Mucosa of stomach (tissue), 1 donor: ENCODE data around the gene SLX4.

Experiments used
- H3K27me3 ChIP-seq: one replicate; pipeline ENCODE4 v1.7.0; 2013; ENCODE audit warnings: mild to moderate bottlenecking, low read length; ENCODE audit not compliant: control insufficient read depth, insufficient read depth
- H3K36me3 ChIP-seq: one replicate; pipeline ENCODE4 v1.7.0; 2013; ENCODE audit warnings: low read length; ENCODE audit not compliant: control insufficient read depth, insufficient read depth
- H3K4me1 ChIP-seq: one replicate; pipeline ENCODE4 v1.7.0; 2013; ENCODE audit warnings: mild to moderate bottlenecking, low read length; ENCODE audit not compliant: control insufficient read depth, insufficient read depth
- H3K4me3 ChIP-seq: one replicate; pipeline ENCODE4 v1.7.0; 2013; ENCODE audit warnings: low read length
- H3K9ac ChIP-seq: one replicate; pipeline ENCODE4 v1.7.0; 2013; ENCODE audit warnings: mild to moderate bottlenecking, low read length, moderate library complexity
- H3K9me3 ChIP-seq: one replicate; pipeline ENCODE4 v1.7.0; 2013; ENCODE audit warnings: mild to moderate bottlenecking, low read length, moderate library complexity; ENCODE audit not compliant: control insufficient read depth
- donor health status: Pancreatic carcinoma.

Gene SLX4

DNA sequence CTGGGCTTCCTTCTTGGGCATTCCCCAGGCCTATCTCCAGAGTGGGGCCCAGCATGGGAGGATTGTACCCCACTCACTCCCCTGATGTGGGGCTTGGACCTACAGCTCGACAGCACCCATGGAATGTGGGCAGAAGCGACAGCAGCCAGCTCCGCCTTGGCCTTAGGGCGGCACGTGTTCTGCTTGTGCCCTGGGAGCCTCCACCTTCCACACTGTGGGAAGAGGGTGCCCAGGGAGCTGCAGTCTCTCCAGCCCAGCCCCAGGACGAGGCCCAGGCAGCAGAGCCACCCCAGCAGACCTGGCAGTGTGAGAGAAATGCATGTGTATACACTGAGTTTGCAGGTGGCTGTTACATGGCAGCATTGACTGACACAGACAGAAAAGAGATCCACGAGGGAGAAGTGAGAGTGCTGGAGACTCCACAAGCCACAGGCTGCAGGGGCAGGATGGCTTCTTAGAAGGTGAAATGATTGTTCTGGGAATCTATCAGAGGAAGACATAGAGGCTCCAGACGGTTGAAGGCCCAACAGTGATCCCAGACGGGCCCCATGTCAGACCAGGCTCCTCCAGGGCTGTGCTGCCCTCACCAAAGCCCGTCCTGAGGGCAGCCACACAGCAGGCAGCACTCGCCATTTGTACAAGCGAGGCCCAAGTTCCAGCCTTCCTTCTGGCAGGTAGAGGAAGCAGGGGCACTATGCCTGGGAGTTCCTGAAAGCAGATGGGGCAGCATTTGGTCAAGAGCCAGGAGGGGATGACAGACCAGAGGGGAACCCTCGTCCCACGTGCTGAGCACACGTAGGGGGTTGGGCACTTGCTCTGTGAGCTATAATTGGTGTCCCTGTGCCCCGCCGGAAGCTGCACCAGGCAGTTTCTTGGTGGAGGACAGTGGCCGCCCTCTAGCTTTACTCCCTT is 40.3 kb upstream of the SLX4 start:
- Histone ChIP-seq H3K4me1 (peaks cover 22% of the 10 kb centered on the region), H3K9me3 (no peaks in the 10 kb centered on the region), H3K36me3 (peaks cover 7% of the 10 kb centered on the region), H3K27me3 (no peaks in the 10 kb centered on the region), H3K4me3 (no peak overlapping the region), H3K9ac (no peak overlapping the region)

DNA sequence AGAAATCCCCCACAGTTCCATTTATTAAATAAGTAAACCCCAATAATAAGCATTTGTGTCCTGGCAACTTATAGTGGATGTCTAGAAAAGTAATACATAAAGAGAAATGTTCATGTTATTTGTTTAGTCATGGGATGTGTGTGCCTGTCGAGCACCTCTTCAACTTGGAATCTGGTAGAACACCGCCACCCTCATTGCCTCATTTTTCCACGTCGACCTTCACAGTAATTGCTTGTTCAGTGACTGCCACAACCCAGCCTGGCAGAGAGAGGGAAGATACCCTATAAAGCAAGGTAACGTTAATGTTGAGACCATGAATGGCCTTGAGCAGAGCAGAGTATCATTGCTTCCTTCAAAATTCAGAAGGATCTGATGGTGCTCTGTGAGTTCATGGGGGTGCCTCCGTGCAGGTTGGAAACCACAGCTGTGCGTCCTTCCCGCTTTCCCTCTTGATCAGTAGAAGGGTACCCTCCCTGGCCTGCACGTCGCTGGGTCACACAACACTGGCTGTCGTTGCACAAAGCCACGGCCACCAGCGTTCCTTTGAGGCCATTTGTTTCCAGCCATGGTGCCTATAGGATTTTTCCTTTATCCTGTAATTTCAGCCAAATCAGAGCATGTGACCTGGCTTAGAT is 39.3 kb upstream of the SLX4 start:
- H3K36me3 ChIP-seq, result peaks cover 7% of the 10 kb centered on the region
- no peak overlapping the region for H3K4me3 ChIP-seq
- H3K9ac ChIP-seq, result no peak overlapping the region
- H3K4me1 ChIP-seq, result peaks cover 32% of the 10 kb centered on the region
- H3K9me3 ChIP-seq, result no peaks in the 10 kb centered on the region
- no peaks in the 10 kb centered on the region for H3K27me3 ChIP-seq

DNA sequence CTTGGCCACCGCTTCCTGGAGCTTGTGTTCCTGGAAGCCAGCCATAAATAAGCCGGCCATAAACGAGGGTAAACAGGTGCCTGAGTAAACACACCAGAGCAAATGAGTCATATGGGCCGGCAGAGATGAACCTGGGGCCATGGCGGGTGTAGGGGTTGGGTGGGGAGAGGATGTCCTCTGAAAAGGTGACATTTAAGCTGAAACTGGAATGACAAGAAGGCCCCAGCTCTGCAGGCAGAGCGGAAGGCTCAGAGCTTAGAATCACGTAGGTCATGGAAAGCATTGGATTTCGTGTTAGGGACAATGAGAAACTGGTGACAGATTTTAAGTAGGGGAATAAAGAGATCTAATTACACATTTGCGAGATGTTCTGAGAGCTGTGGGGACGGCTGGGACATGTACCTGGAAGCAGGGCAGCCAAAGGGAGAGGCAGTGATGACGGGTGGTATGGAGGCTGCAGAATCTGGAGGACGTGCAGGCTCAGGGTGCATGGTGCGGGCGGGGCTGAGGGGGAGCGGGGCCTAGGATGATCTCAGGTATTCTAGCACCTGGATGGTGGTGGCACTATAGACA is 35.0 kb upstream of the SLX4 start:
- no peak overlapping the region for H3K9ac ChIP-seq

DNA sequence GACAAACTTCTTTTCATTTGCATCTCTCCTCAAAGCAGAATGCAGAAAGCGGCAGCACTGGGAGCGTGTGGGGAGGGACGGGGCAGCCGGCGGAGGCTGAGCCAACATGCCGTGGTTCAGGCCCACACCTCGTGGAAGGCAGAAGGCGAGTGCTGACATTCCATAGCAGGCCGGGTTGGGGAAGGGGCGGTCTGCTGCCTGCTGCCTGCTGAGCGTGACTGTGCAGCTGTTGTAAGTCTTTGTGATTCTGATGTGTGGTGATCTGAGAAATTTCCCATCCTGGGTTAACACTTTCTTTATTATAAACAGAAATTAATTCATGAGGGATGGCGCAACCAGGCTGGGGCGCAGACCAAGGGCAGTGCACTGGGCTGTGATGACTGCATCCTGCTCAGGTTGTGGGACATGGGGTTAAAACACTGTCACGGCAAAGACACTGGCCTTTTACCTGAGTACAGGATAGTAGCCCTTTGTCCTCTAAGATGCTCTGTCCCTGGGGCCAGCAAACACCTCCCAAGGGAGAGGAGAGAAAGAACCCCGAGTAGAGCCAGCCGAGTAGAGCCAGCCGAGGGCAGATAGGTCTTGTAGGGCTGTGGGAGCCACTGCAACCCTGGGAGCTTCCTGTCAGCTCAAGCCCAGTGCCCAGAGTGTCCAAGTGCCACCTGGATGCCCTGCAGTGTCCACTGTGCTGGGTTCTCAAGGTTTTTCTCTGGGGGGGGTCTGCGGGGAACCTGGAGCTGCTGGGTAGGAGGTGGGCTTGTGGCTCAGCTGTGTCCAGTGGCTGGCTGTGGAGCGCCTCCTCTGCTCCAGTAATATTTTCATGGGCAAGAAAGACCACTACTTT is 34.3 kb upstream of the SLX4 start:
- H3K4me3 ChIP-seq, result no peak overlapping the region

More for the DNA sequence above, 35.0 kb upstream of the SLX4 start:
- Histone ChIP-seq H3K4me1 (peaks cover 17% of the 10 kb centered on the region), H3K36me3 (no peaks in the 10 kb centered on the region), H3K9me3 (no peaks in the 10 kb centered on the region), H3K4me3 (no peak overlapping the region), H3K27me3 (no peaks in the 10 kb centered on the region)

DNA sequence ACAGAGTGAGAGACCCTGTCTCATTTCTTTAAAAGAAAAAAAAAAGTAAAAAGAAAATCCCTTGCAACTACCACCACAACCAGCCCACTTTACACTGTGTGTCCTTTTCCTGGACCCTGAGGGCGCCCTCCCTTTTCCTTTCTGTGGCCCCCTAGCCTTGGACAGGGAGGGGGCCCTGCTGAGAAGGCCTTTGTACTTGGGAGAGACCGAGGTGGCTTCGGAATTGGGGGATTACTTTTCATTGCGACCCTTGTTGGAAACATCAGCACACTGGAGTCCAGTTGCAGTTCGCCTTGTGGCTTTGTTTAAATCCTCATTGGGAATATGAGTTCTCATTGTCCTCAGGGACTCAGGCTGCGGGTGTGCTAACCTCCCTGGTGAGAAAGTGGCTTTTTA is 33.7 kb upstream of the SLX4 start:
- no peak overlapping the region for H3K4me3 ChIP-seq
- H3K36me3 ChIP-seq, result no peaks in the 10 kb centered on the region
- peaks cover 17% of the 10 kb centered on the region for H3K4me1 ChIP-seq
- H3K9ac ChIP-seq, result no peak overlapping the region
- H3K27me3 ChIP-seq, result no peaks in the 10 kb centered on the region
- no peaks in the 10 kb centered on the region for H3K9me3 ChIP-seq

More for the DNA sequence above, 34.3 kb upstream of the SLX4 start:
- Histone ChIP-seq H3K36me3 (no peaks in the 10 kb centered on the region), H3K9me3 (no peaks in the 10 kb centered on the region), H3K27me3 (no peaks in the 10 kb centered on the region), H3K9ac (no peak overlapping the region), H3K4me1 (peaks cover 17% of the 10 kb centered on the region)

DNA sequence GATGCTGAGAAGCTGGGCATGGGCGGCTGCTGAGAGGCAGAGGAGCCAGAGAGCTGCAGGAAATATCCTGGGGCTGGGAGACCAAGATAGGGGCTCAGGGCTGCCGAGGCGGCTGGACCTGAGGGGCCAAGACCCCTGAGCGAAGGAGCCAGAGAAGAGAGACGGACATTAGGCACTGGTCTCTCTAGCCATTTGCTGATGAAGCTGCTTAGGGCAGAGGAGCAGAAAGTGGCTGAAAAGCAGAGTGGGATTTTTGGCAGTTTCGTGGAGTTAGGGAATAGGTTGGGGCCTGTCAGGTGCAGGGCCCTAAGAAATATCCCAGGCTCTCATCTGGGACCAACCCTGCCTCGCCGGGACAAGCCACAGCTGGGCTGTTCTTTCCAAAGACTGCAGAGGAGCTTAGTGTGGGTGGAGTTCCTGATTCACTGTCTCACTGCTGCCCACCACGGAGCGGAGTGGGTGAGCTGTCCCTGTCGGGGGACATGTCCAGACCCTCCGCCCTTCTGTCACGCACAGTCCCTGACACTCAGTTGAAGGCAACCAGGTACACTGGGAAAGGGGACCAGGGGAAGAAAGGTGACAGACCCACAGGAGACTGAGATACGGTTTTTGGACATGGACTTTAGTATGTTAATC is 31.8 kb upstream of the SLX4 start:
- Histone ChIP-seq H3K4me1 (peaks cover 17% of the 10 kb centered on the region), H3K4me3 (no peak overlapping the region), H3K36me3 (no peaks in the 10 kb centered on the region), H3K9ac (no peak overlapping the region), H3K9me3 (no peaks in the 10 kb centered on the region), H3K27me3 (no peaks in the 10 kb centered on the region)

DNA sequence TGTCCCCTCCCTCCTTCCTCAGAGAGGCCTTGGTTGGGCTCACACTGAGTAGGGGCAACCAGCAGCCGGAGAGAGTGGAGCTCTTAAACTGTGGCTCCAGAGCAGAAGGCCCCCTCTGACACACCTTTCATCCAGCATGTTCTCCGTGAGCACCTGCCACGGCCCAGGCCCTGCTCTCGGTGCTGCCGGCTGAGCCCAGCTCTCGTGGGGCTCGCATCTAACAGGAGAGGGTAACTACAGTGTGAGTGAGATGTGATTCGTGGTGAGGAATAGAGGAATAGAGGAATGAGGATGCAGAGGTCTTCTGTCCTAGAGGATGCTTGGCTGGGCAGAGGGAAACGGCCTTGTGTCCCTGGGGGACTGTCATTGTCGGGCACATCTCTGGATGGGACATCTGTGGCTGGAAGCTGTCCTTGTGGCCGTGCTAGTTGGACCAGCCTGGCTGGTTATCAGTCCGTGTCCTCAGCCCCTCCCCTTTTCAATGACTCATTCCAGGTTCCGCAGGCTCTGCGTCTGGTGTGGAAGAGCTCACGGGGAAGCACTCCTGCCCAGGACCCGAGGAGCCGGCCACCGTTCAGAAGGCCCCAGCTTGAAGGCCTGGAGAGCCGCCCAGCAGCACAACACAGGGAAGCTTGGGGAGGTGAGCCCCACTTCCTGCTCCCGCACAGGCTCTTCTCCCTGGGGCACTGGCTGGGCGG is 31.1 kb upstream of the SLX4 start:
- Histone ChIP-seq H3K9me3 (no peaks in the 10 kb centered on the region), H3K27me3 (no peaks in the 10 kb centered on the region), H3K36me3 (no peaks in the 10 kb centered on the region), H3K4me1 (peaks cover 17% of the 10 kb centered on the region), H3K9ac (no peak overlapping the region), H3K4me3 (no peak overlapping the region)

DNA sequence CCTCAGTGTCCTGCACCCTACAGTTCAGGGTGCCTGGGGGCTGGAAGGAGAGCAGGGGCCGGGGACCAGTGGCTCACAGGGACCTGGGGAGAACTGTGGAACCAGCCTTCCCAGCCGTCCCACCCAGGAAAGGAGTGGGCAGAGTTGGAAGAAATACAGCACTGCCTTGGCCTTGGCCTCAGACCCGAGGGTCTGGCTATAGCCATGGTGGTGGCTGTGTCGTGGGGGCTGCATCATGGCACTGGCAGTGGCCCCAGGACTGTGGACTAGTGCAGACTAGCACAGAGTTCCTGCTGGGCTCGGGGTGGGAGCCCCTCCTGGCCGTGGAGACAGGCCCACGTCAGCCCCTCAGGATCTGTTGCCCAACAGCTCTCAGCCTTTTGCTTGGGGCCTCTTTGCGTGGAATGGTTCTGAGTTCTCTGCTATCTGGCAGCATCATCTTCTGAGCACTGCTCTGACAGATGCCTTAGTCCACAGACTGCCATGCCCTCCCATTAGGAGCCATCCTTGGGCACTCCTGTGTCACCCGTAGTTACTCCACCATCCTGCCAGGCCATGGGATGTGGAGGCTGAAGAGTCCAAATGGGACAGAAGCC is 30.5 kb upstream of the SLX4 start:
- no peaks in the 10 kb centered on the region for H3K27me3 ChIP-seq
- no peaks in the 10 kb centered on the region for H3K9me3 ChIP-seq
- H3K4me3 ChIP-seq, result no peak overlapping the region
- peaks cover 17% of the 10 kb centered on the region for H3K4me1 ChIP-seq
- H3K9ac ChIP-seq, result no peak overlapping the region
- H3K36me3 ChIP-seq, result no peaks in the 10 kb centered on the region

DNA sequence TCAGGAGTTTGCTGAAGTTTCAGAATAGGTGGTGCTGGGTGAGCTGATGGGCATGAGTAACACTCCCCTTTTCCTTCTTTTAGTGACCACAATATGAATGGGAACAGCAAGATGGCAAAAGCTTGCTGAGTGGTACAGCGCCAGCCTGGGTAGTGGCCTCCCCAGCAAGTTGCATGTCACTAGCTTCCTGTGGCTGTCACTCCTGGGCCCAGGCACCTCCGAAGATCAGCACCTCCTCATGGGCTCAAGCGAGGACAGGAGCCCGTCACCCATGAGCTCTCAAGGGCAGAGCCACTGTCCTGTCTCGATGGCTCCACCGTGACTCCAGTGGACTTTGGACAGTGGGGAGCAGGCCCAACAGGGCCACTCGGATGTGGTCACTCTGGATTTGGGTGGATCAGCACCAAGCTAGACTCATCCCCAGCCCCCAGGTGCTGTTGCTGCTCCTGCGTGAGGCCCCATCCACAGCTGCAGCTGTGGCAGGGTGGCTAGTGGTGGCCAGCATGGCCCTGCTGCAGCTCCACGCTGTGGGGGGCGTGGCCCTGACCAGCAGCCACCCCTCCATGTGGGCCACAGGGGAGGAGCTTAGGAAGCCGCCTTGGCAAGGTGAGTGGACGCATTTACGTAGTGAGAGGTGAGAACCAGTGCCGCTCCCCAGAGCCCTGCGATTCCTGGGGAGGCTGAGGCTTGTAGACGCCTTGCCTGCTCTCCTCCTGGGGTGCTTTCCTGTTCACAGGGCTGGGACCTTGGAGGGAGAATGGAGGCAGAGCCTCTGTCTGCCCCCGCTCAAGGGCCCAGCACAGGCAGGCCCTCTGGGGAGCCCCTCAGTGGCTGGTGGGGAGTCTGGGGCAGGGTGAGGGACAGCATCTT is 29.5 kb upstream of the SLX4 start:
- no peak overlapping the region for H3K9ac ChIP-seq
- H3K36me3 ChIP-seq, result no peaks in the 10 kb centered on the region
- H3K4me1 ChIP-seq, result peaks cover 6% of the 10 kb centered on the region
- H3K4me3 ChIP-seq, result no peak overlapping the region
- no peaks in the 10 kb centered on the region for H3K27me3 ChIP-seq
- no peaks in the 10 kb centered on the region for H3K9me3 ChIP-seq

DNA sequence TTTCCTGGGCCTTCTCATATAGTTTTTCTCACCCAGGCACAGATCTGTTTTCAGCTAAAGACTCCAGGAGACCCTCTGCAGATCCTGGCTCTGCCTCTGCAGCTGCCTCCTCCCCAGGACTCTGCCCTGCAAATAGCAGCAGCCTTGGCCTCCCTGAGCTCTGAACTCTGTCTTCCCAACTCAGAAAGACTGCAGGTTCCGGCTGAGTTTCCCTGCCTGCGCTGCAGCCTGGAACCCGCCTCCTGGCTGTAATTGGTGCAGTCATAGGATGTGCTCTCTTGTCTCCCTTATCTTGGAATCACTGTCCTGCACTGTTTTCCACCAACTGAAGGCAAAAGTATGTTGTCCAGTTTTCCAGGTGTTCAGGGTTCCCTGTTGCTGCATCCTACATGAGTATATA is 28.8 kb upstream of the SLX4 start:
- no peaks in the 10 kb centered on the region for H3K4me1 ChIP-seq
- H3K9me3 ChIP-seq, result no peaks in the 10 kb centered on the region
- H3K4me3 ChIP-seq, result no peak overlapping the region
- no peaks in the 10 kb centered on the region for H3K36me3 ChIP-seq
- no peaks in the 10 kb centered on the region for H3K27me3 ChIP-seq
- no peak overlapping the region for H3K9ac ChIP-seq
